Left ventricle myocardium superior (tissue), 1 donor: ENCODE results near the gene ST6GALNAC2. TPM values are rescaled to one million over a fixed set of nuclear protein-coding genes. Genes with fewer than 3 reads are reported as not detected.
A peak's percentile ranks its signal among the peaks of the same experiment; 100 is the strongest.
"Not testable (repeated sequence)": the region's sequence is repeated elsewhere in the genome, so short reads cannot be mapped to it uniquely, and the experiment has no call there.

Experiments used
- ATAC-seq: fragments of 200-7000 bp; cut with Tn5 transposase; one replicate; pipeline ENCODE4 v1.9.1; 2020; ENCODE audit warnings: mild to moderate bottlenecking, moderate library complexity
- DNase-seq: peaks from one replicate; pipeline ENCODE4 v3.0.0-alpha.2; 2020
- intact Hi-C: fragments of 100-400 bp; cut with micrococcal nuclease; formaldehyde crosslinking; loops from one replicate; pipeline ENCODE4 v1.11.0; 2022
- long read RNA-seq: library from polyadenylated mRNA; unstranded; transcript quantifications from one replicate; pipeline ENCODE4 v2.0.0, GENCODE V29; 2021
- total RNA-seq: library from RNA; stranded (reverse); fragmentation: NEBNext Ultra II Directional; extraction: Animal tissue kit (Norgen Biotek cat#: 25700); gene quantifications from one replicate; pipeline ENCODE4 v1.2.1, GENCODE V29; 2021
- donor health status: DM: no; HTN: yes; CAD: no; lungs with severe emphysema.

The ST6GALNAC2 gene
- total RNA-seq = 5.1 TPM
- long read RNA-seq, transcript ST6GALNAC2-201 (9 exons, 2,170 nt) = major isoform, 10 of 21 reads
- long read RNA-seq, partial matches to known transcripts = 5 of 21 reads
- long read RNA-seq, other reads (novel, unspliced or antisense) = 6 of 21 reads

GRCh38 chr17:76585649-76586593, at the start of gene ST6GALNAC2:
Gene ST6GALNAC2 (minus strand): TSS chr17:76585860. CDS start chr17:76585808, 52 bp downstream.
- DNase-seq (peak; percentile 86), ATAC-seq (peak; percentile 94)
- intact Hi-C loops = no loop called here

- intact Hi-C loops = no loop called here
- ATAC-seq = no peak
- no peak for DNase-seq
Measured at GRCh38 chr17:76635039-76635438, 49.4 kb upstream of the ST6GALNAC2 start.

GRCh38 chr17:76633628-76634328, 48.1 kb upstream of the ST6GALNAC2 start:
- intact Hi-C loops = no loop called here
- no peak for ATAC-seq
- DNase-seq = no peak

GRCh38 chr17:76631821-76632565, 46.3 kb upstream of the ST6GALNAC2 start:
- DNase-seq (no peak), ATAC-seq (no peak)
- intact Hi-C loops = no loop called here

GRCh38 chr17:76630151-76630550, 44.5 kb upstream of the ST6GALNAC2 start:
- no peak for ATAC-seq
- intact Hi-C loops = no loop called here
- DNase-seq = no peak

GRCh38 chr17:76627510-76627909, 41.9 kb upstream of the ST6GALNAC2 start:
- intact Hi-C loops = no loop called here
- DNase-seq = no peak
- ATAC-seq = no peak

- no peak for ATAC-seq
- no peak for DNase-seq
- intact Hi-C loops = no loop called here
Measured at GRCh38 chr17:76626442-76626841, 40.8 kb upstream of the ST6GALNAC2 start.

- ATAC-seq (no peak), DNase-seq (no peak)
- intact Hi-C loops = no loop called here
Measured at GRCh38 chr17:76625496-76625895, 39.8 kb upstream of the ST6GALNAC2 start.

- intact Hi-C loops = no loop called here
- DNase-seq = peak; percentile 86
- peak; percentile 93 for ATAC-seq
Measured at GRCh38 chr17:76623271-76624146, 37.8 kb upstream of the ST6GALNAC2 start.

GRCh38 chr17:76617838-76618237, 32.2 kb upstream of the ST6GALNAC2 start:
- DNase-seq (no peak), ATAC-seq (no peak)
- intact Hi-C loops = no loop called here

- intact Hi-C loops = no loop called here
- DNase-seq (no peak), ATAC-seq (no peak)
Measured at GRCh38 chr17:76614912-76615617, 29.4 kb upstream of the ST6GALNAC2 start.

- DNase-seq, ATAC-seq, intact Hi-C loops: not testable (repeated sequence)
Measured at GRCh38 chr17:76614064-76614759, 28.6 kb upstream of the ST6GALNAC2 start.

- DNase-seq (no peak), ATAC-seq (no peak)
- intact Hi-C loops = no loop called here
Measured at GRCh38 chr17:76612977-76613851, 27.6 kb upstream of the ST6GALNAC2 start.

GRCh38 chr17:76612465-76612864, 26.8 kb upstream of the ST6GALNAC2 start:
- ATAC-seq = no peak
- intact Hi-C loops = no loop called here

GRCh38 chr17:76611758-76612157, 26.1 kb upstream of the ST6GALNAC2 start:
- ATAC-seq (no peak), DNase-seq (no peak)
- intact Hi-C loops = no loop called here

More at GRCh38 chr17:76612465-76612864, 26.8 kb upstream of the ST6GALNAC2 start:
- DNase-seq = no peak

- ATAC-seq, DNase-seq, intact Hi-C loops: not testable (repeated sequence)
Measured at GRCh38 chr17:76611080-76611749, 25.6 kb upstream of the ST6GALNAC2 start.
